Activated CD8-positive, alpha-beta T cell treated with anti-CD3 and anti-CD28 coated beads for 36 hours (primary cell): ENCODE measurements around the gene DCDC2. TPM values are rescaled to one million over a fixed set of nuclear protein-coding genes. Genes with fewer than 3 reads are reported as not detected.
"Not testable (repeated sequence)": the region's sequence is repeated elsewhere in the genome, so short reads cannot be mapped to it uniquely, and the experiment has no call there.

Source experiments
- ATAC-seq: fragments of 200-7000 bp; cut with Tn5 transposase; one replicate; pipeline ENCODE4 v1.10.0; 2021; ENCODE audit warnings: mild to moderate bottlenecking, moderate library complexity
- CTCF ChIA-PET: fragments of 350-600 bp; sonication (Branson Sonifier 250); formaldehyde crosslinking; loops from one replicate; lab custom pipeline; 2021; ENCODE audit warnings: antibody characterized with exemption; lab: Charles Lee
- POLR2A ChIA-PET: fragments of 350-600 bp; sonication (Branson Sonifier 250); formaldehyde crosslinking; loops from one replicate; lab custom pipeline; 2021; ENCODE audit warnings: antibody characterized with exemption; lab: Charles Lee
- DNase-seq: peaks from one replicate; pipeline ENCODE4 v3.0.0-alpha.2; 2020
- H3K27ac Mint-ChIP-seq: one replicate; pipeline ENCODE4 v1.8.0; 2021; ENCODE audit warnings: mild to moderate bottlenecking, mixed read lengths
- H3K27me3 Mint-ChIP-seq: one replicate; pipeline ENCODE4 v1.8.0; 2021; ENCODE audit warnings: mixed read lengths
- H3K36me3 Mint-ChIP-seq: one replicate; pipeline ENCODE4 v1.8.0; 2021; ENCODE audit warnings: low read depth, mixed read lengths
- H3K4me1 Mint-ChIP-seq: one replicate; pipeline ENCODE4 v1.8.0; 2021; ENCODE audit warnings: low read depth, mixed read lengths
- H3K4me3 Mint-ChIP-seq: one replicate; pipeline ENCODE4 v1.8.0; 2021; ENCODE audit warnings: mild to moderate bottlenecking, moderate library complexity, mixed read lengths
- H3K9me3 Mint-ChIP-seq: one replicate; pipeline ENCODE4 v1.8.0; 2021; ENCODE audit warnings: mixed read lengths
- CTCF ChIP-seq: fragments of 200-600 bp; IDR thresholded peaks from one replicate; pipeline ENCODE4 v1.8.0; 2022; ENCODE audit warnings: antibody characterized with exemption, mild to moderate bottlenecking
- intact Hi-C: fragments of 100-400 bp; cut with micrococcal nuclease; formaldehyde crosslinking; loops from one replicate; pipeline ENCODE4 v1.10.0; 2022
- total RNA-seq, 2 experiments: library from RNA; stranded (reverse); gene quantifications; one replicate each; pipeline ENCODE4 v1.2.3, GENCODE V29; 2021

Gene DCDC2
- total RNA-seq, 2 experiments from 2014 or later, result not detected

- Mint-ChIP-seq H3K4me1 (no peaks in the 10 kb centered on the region), H3K27me3 (peaks cover 17% of the 10 kb centered on the region), H3K27ac (no peak overlapping the region), H3K9me3 (no peaks in the 10 kb centered on the region), H3K4me3 (no peak overlapping the region), H3K36me3 (no peaks in the 10 kb centered on the region)
- CTCF ChIA-PET, result no interaction called here
- ATAC-seq, result no peak
- no peak for TF ChIP-seq CTCF
- intact Hi-C loops, result no loop called here
- DNase-seq, result no peak
- POLR2A ChIA-PET, result no interaction called here
Measured at GRCh38 chr6:24321538-24322162, 36.2 kb downstream of the DCDC2 start.

GRCh38 chr6:24313251-24314141 lies 44.4 kb downstream of the DCDC2 start:
- DNase-seq (no peak), ATAC-seq (no peak)
- ChIA-PET CTCF (no interaction called here), POLR2A (no interaction called here)
- Mint-ChIP-seq H3K27me3 (peaks cover 18% of the 10 kb centered on the region), H3K4me3 (no peak overlapping the region), H3K27ac (no peak overlapping the region), H3K9me3 (peaks cover 8% of the 10 kb centered on the region), H3K4me1 (no peaks in the 10 kb centered on the region), H3K36me3 (no peaks in the 10 kb centered on the region)
- TF ChIP-seq CTCF, result no peak
- intact Hi-C loops, result no loop called here

GRCh38 chr6:24311775-24312174 lies 46.1 kb downstream of the DCDC2 start:
- ATAC-seq, intact Hi-C loops, H3K27ac Mint-ChIP-seq, H3K4me1 Mint-ChIP-seq, H3K36me3 Mint-ChIP-seq, DNase-seq, H3K9me3 Mint-ChIP-seq, POLR2A ChIA-PET, CTCF ChIA-PET, H3K4me3 Mint-ChIP-seq: not testable (repeated sequence)
- H3K27me3 Mint-ChIP-seq, result peaks cover 21% of the 10 kb centered on the region

GRCh38 chr6:24307881-24308280 lies 50.0 kb downstream of the DCDC2 start:
- intact Hi-C loops, result no loop called here
- DNase-seq (no peak), ATAC-seq (no peak)
- Mint-ChIP-seq H3K4me1 (no peaks in the 10 kb centered on the region), H3K36me3 (no peaks in the 10 kb centered on the region), H3K27ac (no peak overlapping the region), H3K4me3 (no peak overlapping the region), H3K9me3 (peaks cover 8% of the 10 kb centered on the region), H3K27me3 (peaks cover 7% of the 10 kb centered on the region)
- ChIA-PET CTCF (no interaction called here), POLR2A (no interaction called here)
- no peak for TF ChIP-seq CTCF

- no peak for DNase-seq
- H3K27me3 Mint-ChIP-seq, result peaks cover 10% of the 10 kb centered on the region
- ChIA-PET POLR2A (no interaction called here), CTCF (no interaction called here)
- H3K4me3 Mint-ChIP-seq, result no peak overlapping the region
- no peak for TF ChIP-seq CTCF
- intact Hi-C loops, result no loop called here
- H3K36me3 Mint-ChIP-seq, result no peaks in the 10 kb centered on the region
- no peak for ATAC-seq
- H3K27ac Mint-ChIP-seq, result no peak overlapping the region
- H3K4me1 Mint-ChIP-seq, result no peaks in the 10 kb centered on the region
- H3K9me3 Mint-ChIP-seq, result peaks cover 4% of the 10 kb centered on the region
Measured at GRCh38 chr6:24306936-24307335, 50.9 kb downstream of the DCDC2 start.
